AG20443 (cell line): ENCODE measurements around the gene FAM83F.

Experiments used
- DNase-seq: peaks from one replicate; pipeline ENCODE4 v3.0.0; 2012; ENCODE audit warnings: low spot score, mixed read lengths

FAM83F gene

GRCh38 chr22:39994041-39994565 lies 651 bp upstream of the FAM83F start:
- DNase-seq = no peak

DNA sequence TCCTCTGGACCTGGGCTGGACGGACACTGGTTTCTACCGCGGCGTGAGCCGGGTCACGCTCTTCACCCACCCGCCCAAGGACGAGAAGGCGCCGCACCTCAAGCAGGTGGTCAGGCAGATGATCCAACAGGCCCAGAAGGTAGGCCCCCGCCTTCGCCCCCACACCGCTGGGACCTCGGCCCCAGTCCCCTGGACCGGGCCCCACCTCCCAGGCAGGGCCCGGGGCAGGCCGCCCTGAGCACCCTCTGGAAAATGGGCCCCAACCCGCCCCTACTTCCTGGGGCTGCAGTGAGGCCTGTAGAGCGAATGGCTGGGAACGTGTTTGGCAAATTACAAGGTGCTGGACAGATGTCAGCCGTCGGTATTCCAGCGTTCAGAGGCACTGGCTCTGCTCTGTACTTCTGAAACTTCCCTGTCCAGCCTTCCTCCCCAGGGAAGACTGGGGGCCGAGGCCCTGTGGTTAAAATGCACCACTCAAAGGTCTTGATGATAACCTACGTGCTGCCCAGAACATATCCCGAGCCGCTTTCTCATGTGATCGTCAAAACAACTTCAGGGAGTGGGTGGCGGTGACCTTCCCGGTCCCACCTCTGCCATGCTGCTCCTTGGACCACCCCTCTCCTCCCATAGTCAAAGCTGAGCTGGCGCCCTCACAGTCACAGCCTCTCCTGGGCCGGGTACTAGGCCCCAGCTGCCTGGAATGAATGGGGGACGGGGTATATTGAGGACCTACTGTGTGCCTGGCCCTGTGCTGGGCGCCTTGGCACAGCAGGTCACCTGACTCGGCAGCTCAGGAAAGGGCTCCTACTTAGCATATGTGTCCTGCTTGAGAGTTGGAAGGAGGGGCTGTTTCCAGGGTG lies 869 bp downstream of the FAM83F start:
- DNase-seq = no peak

DNA sequence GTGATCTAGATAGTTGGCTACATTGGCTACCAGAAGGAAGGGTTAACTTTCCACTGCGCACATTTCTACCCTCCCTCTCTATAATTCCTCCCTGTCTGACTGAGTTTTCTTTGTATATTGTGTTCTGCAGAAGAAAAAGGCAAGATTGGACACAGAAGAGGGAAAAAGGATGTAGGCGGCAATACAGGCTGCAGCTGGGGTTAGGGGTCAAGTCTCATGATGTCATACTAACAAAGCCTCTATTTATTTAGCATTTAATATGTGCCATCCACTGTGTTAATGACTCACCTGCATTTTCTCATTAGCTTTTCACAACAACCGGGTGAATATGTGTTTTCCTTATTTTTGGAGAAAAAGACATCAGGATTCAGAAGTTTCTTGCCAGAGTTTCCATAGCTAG lies 2.0 kb downstream of the FAM83F start:
- DNase-seq = no peak

- no peak for DNase-seq
These were observed 2.7 kb downstream of the FAM83F start for GRCh38 chr22:39997421-39997820.

DNA sequence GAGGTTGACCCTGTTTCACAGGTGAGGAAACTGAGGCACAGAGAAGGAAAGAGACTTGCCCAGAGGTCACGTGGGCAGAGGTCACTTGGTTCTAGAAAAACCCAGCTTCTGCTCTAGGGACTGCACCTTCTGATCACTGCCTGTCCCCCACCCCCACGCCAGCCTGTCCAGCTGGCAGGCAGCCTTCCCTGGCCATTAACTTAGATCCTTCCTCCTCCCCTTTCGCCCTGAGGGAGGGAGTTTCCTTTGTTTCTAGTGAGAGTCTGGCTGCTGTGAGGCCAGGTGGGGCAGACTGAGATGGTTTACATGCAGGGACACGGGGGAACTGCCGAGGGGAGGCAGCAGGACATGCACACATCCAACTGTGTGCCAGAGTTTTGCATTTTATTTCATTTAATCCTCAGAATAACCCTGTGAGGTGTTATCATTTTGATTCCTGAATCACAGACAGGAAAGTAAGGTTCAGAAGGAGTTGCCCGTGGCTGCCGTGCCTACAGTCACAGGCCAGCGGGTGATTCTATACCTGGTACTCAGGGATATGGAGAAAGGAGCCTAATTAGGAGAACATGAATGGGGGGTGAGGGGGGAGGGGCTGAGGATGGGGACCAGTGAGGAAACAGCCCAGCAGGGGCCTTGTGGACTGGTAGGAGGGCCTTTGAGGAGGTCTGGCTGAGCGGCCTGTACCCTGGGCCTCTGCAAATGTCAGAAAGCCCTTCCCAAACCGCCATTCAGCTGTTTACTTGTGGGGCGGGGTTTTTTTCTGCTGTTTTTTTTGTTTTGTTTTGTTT lies 3.4 kb downstream of the FAM83F start:
- DNase-seq = no peak

- no peak for DNase-seq
These were observed 4.5 kb downstream of the FAM83F start for GRCh38 chr22:39999144-39999757.

DNA sequence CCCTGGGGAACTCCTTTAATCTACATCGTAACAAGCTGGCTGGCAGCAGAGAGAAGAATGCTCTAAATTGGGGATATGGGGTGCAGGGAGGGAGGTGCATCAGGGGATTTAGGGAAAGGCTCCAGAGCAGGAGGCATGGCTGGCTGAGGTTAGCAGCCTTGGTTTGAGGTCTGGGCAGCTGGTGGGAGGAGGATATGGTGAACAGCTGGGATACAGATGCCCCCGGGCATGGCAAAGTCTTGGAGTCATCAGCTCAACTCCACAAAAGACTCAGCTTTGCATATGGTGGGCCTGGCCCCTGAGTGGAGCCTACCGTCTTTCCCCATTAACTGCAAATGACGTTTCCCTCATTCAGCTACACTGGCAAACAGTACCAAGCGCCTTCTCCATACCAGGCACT lies 5.4 kb downstream of the FAM83F start:
- DNase-seq = no peak

DNA sequence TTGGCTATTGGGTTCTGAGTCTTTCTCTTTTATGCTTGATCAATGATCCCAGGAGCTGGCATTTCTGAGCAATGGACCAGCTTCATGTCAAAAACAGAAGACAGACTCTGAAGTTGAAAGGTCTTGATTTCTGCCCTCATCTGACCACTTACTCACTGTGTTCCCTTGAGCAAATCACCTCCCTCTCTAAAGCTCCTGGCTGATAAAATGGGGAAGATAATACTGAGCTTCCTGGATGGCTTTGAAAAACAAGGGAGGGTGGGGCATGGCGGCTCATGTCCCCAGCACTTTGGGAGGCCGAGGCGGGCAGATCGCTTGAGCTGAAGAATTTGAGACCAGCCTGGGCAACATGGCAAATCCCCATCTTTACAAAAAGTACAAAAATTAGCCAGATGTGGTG lies 6.4 kb downstream of the FAM83F start:
- no peak for DNase-seq

GRCh38 chr22:40001800-40002577 lies 7.2 kb downstream of the FAM83F start:
- DNase-seq = no peak

- no peak for DNase-seq
These were observed 8.4 kb downstream of the FAM83F start for GRCh38 chr22:40002935-40003715.

GRCh38 chr22:40004836-40005235 lies 10.1 kb downstream of the FAM83F start:
- DNase-seq = no peak

DNA sequence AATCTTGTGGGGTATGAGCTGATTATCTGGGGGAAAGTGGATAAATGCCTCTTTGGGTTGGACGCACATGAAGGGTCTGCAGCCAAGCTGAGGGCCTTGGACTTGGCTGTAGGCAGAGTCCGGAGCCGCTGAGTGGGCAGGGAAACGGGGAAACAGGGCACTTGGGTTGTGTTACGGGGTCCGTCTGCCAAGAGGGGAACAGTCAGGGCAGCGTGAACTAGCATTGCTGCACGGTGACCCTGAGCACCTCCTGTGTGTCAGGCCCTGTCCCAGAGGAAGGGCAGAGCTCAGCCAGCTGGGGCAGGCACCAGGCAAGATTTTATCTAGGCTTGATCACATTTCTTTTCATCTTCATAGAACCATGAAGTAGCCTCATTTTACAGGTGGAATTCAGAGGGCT lies 11.9 kb downstream of the FAM83F start:
- DNase-seq = no peak

DNA sequence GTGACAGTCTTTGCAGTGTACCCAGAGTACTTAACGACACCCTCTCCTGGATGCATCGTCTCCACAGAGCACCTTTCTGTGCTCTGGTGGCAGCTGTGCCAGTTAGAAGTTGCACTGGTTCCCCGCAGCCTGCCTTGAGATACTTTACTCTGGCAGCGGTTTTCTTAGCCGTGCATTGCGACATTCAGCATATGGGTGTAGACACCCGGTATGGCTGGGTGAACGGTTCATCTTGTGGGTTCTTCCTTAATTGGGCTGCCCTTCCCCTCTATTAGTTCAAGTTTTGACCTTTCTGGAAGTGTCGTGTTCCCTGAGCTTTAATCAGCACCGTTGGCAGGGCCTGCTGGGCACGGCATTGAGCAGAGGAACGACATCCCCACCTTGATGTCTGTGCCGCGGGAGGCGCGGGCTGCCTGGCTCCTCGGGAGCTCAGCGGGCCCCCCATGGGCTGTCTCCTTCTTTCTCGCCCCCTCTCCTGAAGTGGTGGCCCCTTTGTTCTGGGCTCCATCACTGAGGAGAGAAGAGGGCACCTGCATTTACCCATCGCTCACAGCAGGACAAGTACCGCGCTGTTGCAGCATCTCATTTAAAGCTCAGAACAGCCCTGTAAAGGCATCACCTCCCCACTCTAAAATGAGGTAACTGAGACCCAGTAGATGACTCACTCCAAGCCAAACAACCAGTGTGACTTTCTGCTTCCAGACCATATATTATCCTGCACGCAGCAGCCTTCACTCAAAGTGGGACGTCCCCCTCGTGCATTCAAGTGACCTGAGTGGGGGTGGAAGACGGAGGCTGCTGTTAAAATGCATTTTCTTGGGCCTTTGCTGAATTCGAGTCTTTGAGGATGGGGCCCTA lies 13.3 kb downstream of the FAM83F start:
- no peak for DNase-seq

GRCh38 chr22:40008726-40009291 lies 14.1 kb downstream of the FAM83F start:
- DNase-seq = no peak

DNA sequence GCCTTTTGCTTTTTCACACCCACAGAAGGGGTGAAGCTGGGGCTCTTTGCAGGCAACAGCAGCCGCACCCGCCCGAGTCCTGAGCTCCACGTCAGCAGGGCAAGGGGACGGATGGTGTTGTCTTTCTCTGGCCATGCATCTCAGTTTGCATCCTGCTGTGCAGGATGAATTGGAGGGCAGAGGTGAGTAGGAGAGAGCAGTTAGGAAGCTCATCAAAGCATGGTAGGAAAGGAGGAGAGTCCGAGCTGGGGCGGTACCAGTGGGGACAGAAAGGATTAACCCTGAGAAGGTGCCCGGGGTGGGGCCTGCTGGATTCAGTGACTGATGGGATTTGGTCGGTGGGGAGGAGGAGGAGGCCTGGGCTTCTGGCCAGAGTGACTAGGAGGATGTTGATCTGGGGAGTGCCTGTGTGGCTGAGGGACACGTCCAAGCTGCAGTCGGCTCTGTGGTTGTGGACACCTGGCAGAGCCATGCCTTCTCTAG lies 14.6 kb downstream of the FAM83F start:
- no peak for DNase-seq

DNA sequence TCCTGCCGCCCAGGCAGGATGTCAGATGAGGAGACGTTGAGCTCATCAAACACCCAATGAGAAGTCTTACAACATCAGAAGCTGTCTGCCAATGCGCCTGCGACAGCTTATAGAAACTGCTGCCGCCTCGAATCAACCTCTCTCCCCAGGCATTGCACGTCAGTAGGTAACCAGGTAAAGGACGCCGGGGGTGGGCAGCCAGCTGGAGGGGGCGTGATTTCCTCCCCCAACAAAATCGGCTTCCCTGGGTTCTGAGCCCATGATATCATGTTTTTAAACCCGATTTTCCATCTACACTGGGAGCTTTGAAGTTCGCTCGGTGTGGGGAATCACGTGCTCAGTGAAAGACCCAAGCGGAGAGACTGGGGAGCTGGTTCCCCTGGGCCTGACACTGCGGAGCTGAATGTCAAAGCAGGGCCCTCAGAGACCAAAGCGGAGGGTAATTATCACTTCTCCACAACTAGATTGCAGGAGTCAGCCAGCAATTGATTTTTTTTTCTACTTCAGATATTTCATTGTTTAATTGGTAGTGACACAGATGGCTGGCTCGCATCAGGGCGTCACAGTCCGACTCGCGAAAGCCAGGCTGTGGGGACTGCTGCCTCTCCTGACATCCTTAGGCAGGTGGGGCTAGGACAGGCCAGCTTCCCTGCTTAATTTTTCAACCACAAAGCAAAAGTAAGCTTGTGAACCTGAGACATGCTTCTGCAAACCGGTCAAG lies 15.4 kb downstream of the FAM83F start:
- no peak for DNase-seq

DNA sequence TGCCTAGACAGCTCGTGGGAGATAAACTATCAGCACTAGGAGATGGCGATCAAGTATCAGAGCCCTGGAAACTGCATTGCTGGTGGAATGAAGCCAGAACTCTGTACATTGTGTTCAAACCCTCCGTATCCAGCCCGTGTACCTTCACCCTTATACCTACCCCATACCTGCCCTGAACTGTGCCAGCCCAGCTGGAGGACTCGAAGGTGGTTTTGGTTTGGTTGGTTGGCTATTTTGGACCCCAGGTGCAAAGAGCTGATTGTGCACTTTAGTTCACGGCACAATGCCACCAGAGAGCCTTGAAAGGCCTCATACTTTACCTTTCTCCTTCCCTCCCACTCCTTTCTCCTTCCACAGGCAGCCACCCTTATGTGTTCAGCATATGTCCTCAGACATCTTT lies 16.0 kb downstream of the FAM83F start:
- DNase-seq = no peak

DNA sequence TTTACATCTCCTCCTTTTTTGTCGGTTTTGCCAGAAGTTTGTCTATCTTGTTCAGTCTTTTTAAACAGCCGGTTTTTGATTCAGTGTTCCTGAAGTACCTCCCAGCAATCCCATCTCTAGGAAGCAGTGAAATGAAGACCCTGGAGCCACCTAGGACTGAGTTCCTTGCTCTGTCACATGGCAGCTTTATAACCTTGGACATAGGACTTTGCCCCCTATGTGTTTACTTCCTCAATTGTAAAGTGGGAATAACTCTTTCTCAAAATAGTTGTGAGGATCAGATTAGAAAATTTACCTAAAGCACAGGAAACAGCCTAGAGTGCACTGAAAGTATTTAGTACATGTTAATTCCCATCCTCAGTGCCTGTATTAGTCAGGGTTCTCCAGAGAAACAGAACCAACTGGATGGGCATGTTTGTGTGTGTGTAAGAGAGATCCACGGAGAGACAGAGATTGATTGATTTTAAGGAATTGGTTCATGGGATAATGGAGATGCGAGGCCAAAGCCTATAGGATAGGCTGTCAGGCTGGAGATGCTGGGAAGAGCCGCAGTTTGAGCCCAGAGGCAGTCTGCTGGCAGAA lies 20.0 kb downstream of the FAM83F start:
- no peak for DNase-seq
